Gastrocnemius medialis (tissue), 4 donors: ENCODE results near the gene FAM227A. TPM values are rescaled to one million over a fixed set of nuclear protein-coding genes. Genes with fewer than 3 reads are reported as not detected.
A peak's percentile ranks its signal among the peaks of the same experiment; 100 is the strongest.

Experiments
- ATAC-seq, 2 donors: fragments of 150-250 bp; one replicate each; pipeline ENCODE4 v1.9.1; 2016
- DNase-seq, 2 donors: peaks; one replicate each; pipeline ENCODE4 v3.0.0-alpha.2; 2019
- H3K27ac ChIP-seq, 4 donors: fragments of 200-600 bp; sonication (generic); 1 replicate in 1 of 4; 2 replicates in 3 of 4; pipeline ENCODE4 v1.5.1; 2016 to 2018; ENCODE audit warnings: mild to moderate bottlenecking in 2 of 4, moderate library complexity in 1 of 4
- H3K27me3 ChIP-seq, 3 donors: fragments of 200-600 bp; sonication (generic) in 2 of 3; 1 replicate in 1 of 3; 2 replicates in 2 of 3; pipeline versions ENCODE4 v1.5.1 to v1.6.0; 2016 to 2019; ENCODE audit warnings: mild to moderate bottlenecking in 1 of 3, moderate library complexity in 1 of 3
- H3K36me3 ChIP-seq, 2 donors: fragments of 200-600 bp; sonication (generic) in 1 of 2; one replicate each; pipeline ENCODE4 v1.5.1; 2017 to 2018
- H3K4me1 ChIP-seq, 2 donors: fragments of 200-600 bp; sonication (generic) in 1 of 2; one replicate each; pipeline ENCODE4 v1.5.1; 2016 to 2017; ENCODE audit warnings: mild to moderate bottlenecking in 2 of 2
- H3K4me3 ChIP-seq, 4 donors: fragments of 200-600 bp; sonication (generic) in 3 of 4; 1 replicate in 1 of 4; 2 replicates in 3 of 4; pipeline ENCODE4 v1.5.1; 2016 to 2019; ENCODE audit warnings: mild to moderate bottlenecking in 2 of 4
- H3K9me3 ChIP-seq, 3 donors: fragments of 200-600 bp; sonication (generic) in 2 of 3; 1 replicate in 1 of 3; 2 replicates in 2 of 3; pipeline ENCODE4 v1.5.1; 2016 to 2019
- POLR2A ChIP-seq, 2 donors: fragments of 450-650 bp; IDR thresholded peaks; one replicate each; pipeline ENCODE4 v1.6.1; 2017; ENCODE audit warnings: antibody characterized with exemption in 2 of 2, mild to moderate bottlenecking in 2 of 2, moderate library complexity in 2 of 2
- in situ Hi-C, 4 donors: fragments of 200-750 bp; cut with MboI; loops; one replicate each; pipeline versions ENCODE4 v1.15.0 to v1.8.0; 2017; ENCODE audit warnings: low sequenced_read_pairs in 4 of 4
- intact Hi-C: fragments of 100-400 bp; cut with DNase I; formaldehyde crosslinking; loops from one replicate; pipeline ENCODE4 v1.15.1; 2023; ENCODE audit warnings: low total_unique reads
- total RNA-seq, 4 donors: library from RNA; depleted of rRNA; stranded (reverse); fragments of >200 nt; gene quantifications; one replicate each; pipeline versions ENCODE4 v1.1.0 to v1.2.3, GENCODE V29; 2016
- TF ChIP-seq, protein P1 (sequence below), 5 experiments: fragments of 450-650 bp in 3 of 5; fragments of 200-600 bp in 2 of 5; sonication (generic) in 2 of 5; IDR thresholded peaks in 4 of 5; conservative IDR thresholded peaks in 1 of 5; 1 replicate in 4 of 5; 2 replicates in 1 of 5; pipeline ENCODE4 v1.5.1; 2016 to 2019; ENCODE audit warnings: antibody characterized with exemption in 5 of 5, mild to moderate bottlenecking in 3 of 5, moderate library complexity in 3 of 5

The FAM227A gene
- total RNA-seq, 4 donors from 2014 or later = 0.02 TPM; not detected in 3

DNA sequence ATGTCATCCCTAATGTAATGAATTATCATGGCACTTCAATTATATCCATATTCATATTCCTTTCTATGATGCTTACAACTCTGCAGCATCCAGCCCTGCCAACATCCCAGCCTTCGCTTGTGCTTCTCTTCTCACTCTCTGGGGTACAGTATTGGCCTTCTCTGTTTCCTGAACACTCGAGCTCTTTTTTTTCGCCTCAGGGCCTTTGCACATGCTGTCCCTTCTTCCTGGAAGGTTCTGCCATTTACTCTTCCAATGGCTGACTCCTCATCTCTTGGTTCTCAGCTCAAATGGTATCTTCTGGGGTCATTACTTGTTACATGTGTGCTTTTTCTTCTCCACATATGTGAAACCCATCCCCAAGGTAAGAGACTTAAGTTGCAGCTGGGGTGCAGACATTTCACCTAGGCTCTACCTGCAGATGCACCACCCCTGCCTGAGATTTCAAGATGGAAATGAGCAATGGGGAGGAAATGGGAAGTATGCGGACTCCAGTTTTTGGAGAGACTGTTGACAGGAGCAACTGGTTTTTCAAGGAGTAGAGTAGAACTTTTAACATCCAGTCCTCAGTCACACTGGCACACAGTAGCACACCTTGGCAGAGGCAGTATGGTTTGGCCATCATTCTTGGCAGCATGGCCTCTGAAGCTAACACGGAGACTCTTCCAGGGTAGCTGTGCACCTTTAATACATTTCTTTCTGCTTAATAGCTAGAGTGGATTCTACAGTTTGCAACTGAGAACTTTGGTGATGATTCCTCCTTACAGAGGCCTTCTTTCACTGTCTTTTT lies 43.8 kb downstream of the FAM227A start:
- in situ Hi-C loops (no loop called here), intact Hi-C loops (no loop called here)
- Histone ChIP-seq H3K27me3 (no peaks in the 10 kb centered on the region), H3K27ac (no peak overlapping the region), H3K4me1 (peaks cover 10 to 11% of the 10 kb centered on the region in 2 donors), H3K4me3 (no peak overlapping the region), H3K9me3 (no peaks in the 10 kb centered on the region), H3K36me3 (no peaks in the 10 kb centered on the region)
- no peak for TF ChIP-seq POLR2A (IDR thresholded peaks at IDR 0.05)
- TF ChIP-seq, protein P1, sequence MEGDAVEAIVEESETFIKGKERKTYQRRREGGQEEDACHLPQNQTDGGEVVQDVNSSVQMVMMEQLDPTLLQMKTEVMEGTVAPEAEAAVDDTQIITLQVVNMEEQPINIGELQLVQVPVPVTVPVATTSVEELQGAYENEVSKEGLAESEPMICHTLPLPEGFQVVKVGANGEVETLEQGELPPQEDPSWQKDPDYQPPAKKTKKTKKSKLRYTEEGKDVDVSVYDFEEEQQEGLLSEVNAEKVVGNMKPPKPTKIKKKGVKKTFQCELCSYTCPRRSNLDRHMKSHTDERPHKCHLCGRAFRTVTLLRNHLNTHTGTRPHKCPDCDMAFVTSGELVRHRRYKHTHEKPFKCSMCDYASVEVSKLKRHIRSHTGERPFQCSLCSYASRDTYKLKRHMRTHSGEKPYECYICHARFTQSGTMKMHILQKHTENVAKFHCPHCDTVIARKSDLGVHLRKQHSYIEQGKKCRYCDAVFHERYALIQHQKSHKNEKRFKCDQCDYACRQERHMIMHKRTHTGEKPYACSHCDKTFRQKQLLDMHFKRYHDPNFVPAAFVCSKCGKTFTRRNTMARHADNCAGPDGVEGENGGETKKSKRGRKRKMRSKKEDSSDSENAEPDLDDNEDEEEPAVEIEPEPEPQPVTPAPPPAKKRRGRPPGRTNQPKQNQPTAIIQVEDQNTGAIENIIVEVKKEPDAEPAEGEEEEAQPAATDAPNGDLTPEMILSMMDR (IDR thresholded peaks at IDR 0.05 in 4 of 5, conservative IDR thresholded peaks at IDR 0.05 in 1 of 5) = no peak
- peak in 1 of 2 donors; percentile 53 for ATAC-seq
- peak in 1 of 2 donors; percentile 14 for DNase-seq

DNA sequence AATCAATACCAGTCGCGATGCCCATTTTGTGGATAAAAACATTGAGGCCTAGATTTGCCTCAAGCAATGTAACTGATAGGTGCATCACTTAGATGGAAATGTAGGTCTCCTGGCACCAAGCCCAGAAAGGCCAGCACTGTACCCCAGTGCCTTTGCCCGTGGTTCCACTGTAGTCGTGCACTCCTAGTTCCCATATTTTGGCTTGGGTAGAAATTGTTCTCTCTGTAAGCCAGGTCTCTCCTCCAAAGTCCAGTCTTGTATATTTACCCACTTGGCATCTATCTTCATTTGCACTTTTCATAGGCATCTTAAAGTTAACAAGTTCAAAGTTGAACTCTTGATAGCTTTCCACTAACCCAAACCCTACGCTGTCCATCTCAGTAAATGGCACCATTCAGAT lies 44.6 kb downstream of the FAM227A start:
- Histone ChIP-seq H3K27me3 (no peaks in the 10 kb centered on the region), H3K4me3 (no peak overlapping the region), H3K36me3 (no peaks in the 10 kb centered on the region), H3K27ac (no peak overlapping the region), H3K4me1 (peaks cover 13 to 17% of the 10 kb centered on the region in 2 donors), H3K9me3 (no peaks in the 10 kb centered on the region)
- DNase-seq = no peak
- no peak for ATAC-seq
- intact Hi-C loops (no loop called here), in situ Hi-C loops (no loop called here)
- TF ChIP-seq POLR2A (IDR thresholded peaks at IDR 0.05) = no peak
- TF ChIP-seq, protein P1 (IDR thresholded peaks at IDR 0.05 in 4 of 5, conservative IDR thresholded peaks at IDR 0.05 in 1 of 5) = no peak

DNA sequence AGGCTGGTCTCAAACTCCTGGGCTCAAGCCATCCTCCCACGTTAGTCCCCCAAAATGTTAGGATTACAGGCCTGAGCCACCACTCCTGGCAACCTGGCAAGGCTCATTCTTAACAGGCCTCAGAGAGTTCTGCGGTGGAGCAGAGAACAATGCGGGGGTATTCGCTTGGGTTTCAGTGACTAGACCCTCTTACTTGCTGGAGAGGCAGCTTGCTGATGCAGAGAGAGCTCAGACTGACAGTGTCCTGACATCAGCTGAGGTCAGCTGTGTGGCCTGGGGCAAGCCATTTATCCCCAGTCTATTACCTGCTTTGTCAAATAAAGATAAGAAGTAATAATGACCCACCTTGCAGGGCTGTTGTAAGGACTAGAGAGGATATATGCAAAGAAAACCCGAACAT lies 46.0 kb downstream of the FAM227A start:
- ATAC-seq = no peak

DNA sequence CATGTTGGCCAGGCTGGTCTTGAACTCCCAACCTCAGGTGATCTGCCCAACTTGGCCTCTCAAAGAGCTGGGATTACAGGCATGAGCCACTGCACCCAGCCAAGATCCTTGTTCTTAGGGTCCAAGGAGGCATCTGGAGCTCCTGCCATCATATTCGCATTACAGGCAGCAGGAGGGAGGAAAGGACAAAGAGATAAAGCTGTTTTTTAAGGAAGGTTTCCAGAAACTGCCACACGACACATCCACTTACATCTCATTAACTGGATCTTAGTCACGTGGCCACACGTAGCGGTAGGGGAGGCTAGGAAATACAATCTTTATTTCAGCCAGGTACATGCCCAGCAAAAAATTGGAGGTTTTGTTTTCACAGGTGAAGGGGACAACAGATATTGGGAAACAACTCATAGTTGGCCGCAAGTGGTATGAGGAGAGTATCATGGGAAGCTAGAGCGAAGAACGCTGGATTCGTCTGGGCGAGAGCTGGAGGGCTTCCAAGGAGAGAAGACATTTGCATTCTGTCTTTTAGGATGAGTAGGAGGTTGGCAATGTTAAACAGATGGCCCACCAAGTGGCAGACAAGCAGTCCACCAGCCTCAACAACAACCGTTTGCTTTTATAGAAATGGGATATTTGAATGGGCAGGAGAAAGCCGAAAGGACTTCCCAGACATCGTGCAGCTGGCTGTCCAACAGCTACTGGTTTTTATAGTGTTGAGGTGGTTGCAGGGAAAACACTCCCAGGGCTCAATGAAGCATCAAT lies 47.0 kb downstream of the FAM227A start:
- DNase-seq (no peak), ATAC-seq (no peak)
- in situ Hi-C loops = no loop called here
- Histone ChIP-seq H3K27me3 (no peaks in the 10 kb centered on the region), H3K4me3 (no peak overlapping the region), H3K4me1 (peaks cover 9 to 11% of the 10 kb centered on the region in 2 donors), H3K9me3 (no peaks in the 10 kb centered on the region), H3K36me3 (no peaks in the 10 kb centered on the region), H3K27ac (no peak overlapping the region)
- intact Hi-C loops = no loop called here
- TF ChIP-seq, protein P1 (IDR thresholded peaks at IDR 0.05 in 4 of 5, conservative IDR thresholded peaks at IDR 0.05 in 1 of 5) = no peak
- no peak for TF ChIP-seq POLR2A (IDR thresholded peaks at IDR 0.05)

More for the DNA sequence above, 46.0 kb downstream of the FAM227A start:
- Histone ChIP-seq H3K9me3 (no peaks in the 10 kb centered on the region), H3K4me3 (no peak overlapping the region), H3K27me3 (no peaks in the 10 kb centered on the region), H3K27ac (no peak overlapping the region), H3K36me3 (no peaks in the 10 kb centered on the region), H3K4me1 (peaks cover 18 to 20% of the 10 kb centered on the region in 2 donors)
- intact Hi-C loops (no loop called here), in situ Hi-C loops (no loop called here)
- DNase-seq = no peak
- TF ChIP-seq, protein P1 (IDR thresholded peaks at IDR 0.05 in 4 of 5, conservative IDR thresholded peaks at IDR 0.05 in 1 of 5) = no peak
- no peak for TF ChIP-seq POLR2A (IDR thresholded peaks at IDR 0.05)
